H9 (cell line): Measurements from ENCODE around the gene DPP6. TPM values are rescaled to one million over a fixed set of nuclear protein-coding genes. Genes with fewer than 3 reads are reported as not detected.

ENCODE experiments used
- DNase-seq: peaks from one replicate; pipeline ENCODE4 v3.0.0-alpha.2; 2017
- H2AFZ ChIP-seq: one replicate; pipeline ENCODE4 v1.6.1; 2013; ENCODE audit warnings: mild to moderate bottlenecking, low read length, control low read depth, moderate library complexity
- H2AK5ac ChIP-seq: 2 replicates; pipeline ENCODE4 v1.6.1; 2013; ENCODE audit warnings: low read length, control low read depth, mixed read lengths; ENCODE audit not compliant: insufficient read length
- H2BK120ac ChIP-seq: one replicate; pipeline ENCODE4 v1.6.1; 2013; ENCODE audit warnings: low read depth, mild to moderate bottlenecking, low read length, control low read depth, inconsistent platforms; ENCODE audit not compliant: poor library complexity, severe bottlenecking
- H2BK12ac ChIP-seq: 2 replicates; pipeline ENCODE4 v1.6.1; 2013; ENCODE audit warnings: low read length, control low read depth, mixed read lengths, low read depth; ENCODE audit not compliant: insufficient read length
- H2BK15ac ChIP-seq: 2 replicates; pipeline ENCODE4 v1.6.1; 2013; ENCODE audit warnings: low read depth, low read length, control low read depth
- H2BK20ac ChIP-seq: one replicate; pipeline ENCODE4 v1.6.1; 2013; ENCODE audit warnings: low read depth, mild to moderate bottlenecking, low read length, control low read depth, inconsistent platforms; ENCODE audit not compliant: poor library complexity, severe bottlenecking
- H2BK5ac ChIP-seq: 2 replicates; pipeline ENCODE4 v1.6.1; 2013; ENCODE audit warnings: low read length, control low read depth, mixed read lengths; ENCODE audit not compliant: insufficient read length
- H3K14ac ChIP-seq: 2 replicates; pipeline ENCODE4 v1.6.1; 2013; ENCODE audit warnings: low read length, control low read depth; ENCODE audit not compliant: insufficient read depth
- H3K18ac ChIP-seq: 2 replicates; pipeline ENCODE4 v1.6.1; 2013; ENCODE audit warnings: low read depth, mild to moderate bottlenecking, mixed read lengths, low read length, control low read depth; ENCODE audit not compliant: insufficient read length
- H3K23ac ChIP-seq: 2 replicates; pipeline ENCODE4 v1.6.1; 2013; ENCODE audit warnings: low read length, control low read depth, mixed read lengths, low read depth; ENCODE audit not compliant: insufficient read length
- H3K23me2 ChIP-seq: 2 replicates; pipeline ENCODE4 v1.6.1; 2013; ENCODE audit warnings: low read depth, mild to moderate bottlenecking, mixed read lengths, low read length, control low read depth; ENCODE audit not compliant: insufficient read length, poor library complexity, severe bottlenecking
- H3K27ac ChIP-seq: 2 replicates; pipeline ENCODE4 v1.5.1; 2013; ENCODE audit warnings: low read length, control low read depth, mixed read lengths, low read depth; ENCODE audit not compliant: insufficient read length
- H3K27me3 ChIP-seq: 2 replicates; pipeline ENCODE4 v1.6.1; 2013; ENCODE audit warnings: low read length, control low read depth, inconsistent platforms; ENCODE audit not compliant: insufficient read depth
- H3K4ac ChIP-seq: 2 replicates; pipeline ENCODE4 v1.6.1; 2013; ENCODE audit warnings: low read depth, mild to moderate bottlenecking, control low read depth, inconsistent platforms, low read length, moderate library complexity
- H3K4me1 ChIP-seq: 2 replicates; pipeline ENCODE4 v1.6.1; 2013; ENCODE audit warnings: low read length, control low read depth, inconsistent platforms; ENCODE audit not compliant: insufficient read depth
- H3K4me2 ChIP-seq: 2 replicates; pipeline ENCODE4 v1.6.1; 2013; ENCODE audit warnings: low read length, control low read depth, mixed read lengths; ENCODE audit not compliant: insufficient read length, insufficient read depth
- H3K56ac ChIP-seq: 2 replicates; pipeline ENCODE4 v1.6.1; 2013; ENCODE audit warnings: low read depth, mild to moderate bottlenecking, mixed read lengths, low read length, control low read depth; ENCODE audit not compliant: insufficient read length
- H3K79me1 ChIP-seq: 2 replicates; pipeline ENCODE4 v1.6.1; 2013; ENCODE audit warnings: low read depth, mild to moderate bottlenecking, moderate library complexity, low read length, control low read depth, inconsistent platforms; ENCODE audit not compliant: insufficient read depth, poor library complexity, severe bottlenecking
- H3K79me2 ChIP-seq: 2 replicates; pipeline ENCODE4 v1.6.1; 2013; ENCODE audit warnings: low read length, control low read depth, inconsistent platforms; ENCODE audit not compliant: insufficient read depth
- H3K9ac ChIP-seq: 2 replicates; pipeline ENCODE4 v1.6.1; 2013; ENCODE audit warnings: low read length, control low read depth, mixed read lengths; ENCODE audit not compliant: insufficient read length; ENCODE audit errors: extremely low read depth
- H3K9me3 ChIP-seq: one replicate; pipeline ENCODE4 v1.6.1; 2013; ENCODE audit warnings: low read depth, low read length, inconsistent platforms; ENCODE audit not compliant: control insufficient read depth
- H3T11ph ChIP-seq: one replicate; pipeline ENCODE4 v1.6.1; 2013; ENCODE audit warnings: mild to moderate bottlenecking, low read length, control low read depth, inconsistent platforms
- H4K20me1 ChIP-seq: one replicate; pipeline ENCODE4 v1.6.1; 2013; ENCODE audit not compliant: control insufficient read depth, insufficient read length, insufficient read depth
- H4K5ac ChIP-seq: 2 replicates; pipeline ENCODE4 v1.6.1; 2013; ENCODE audit warnings: low read depth, mild to moderate bottlenecking, mixed read lengths, low read length, control low read depth; ENCODE audit not compliant: insufficient read length
- H4K8ac ChIP-seq: replicated peaks from 2 replicates; pipeline ENCODE4 v1.6.1; 2013; ENCODE audit warnings: low read length, control low read depth, mixed read lengths, low read depth; ENCODE audit not compliant: insufficient read length
- H4K91ac ChIP-seq: 2 replicates; pipeline ENCODE4 v1.6.1; 2013; ENCODE audit warnings: low read depth, mild to moderate bottlenecking, moderate library complexity, mixed read lengths, low read length, control low read depth; ENCODE audit not compliant: insufficient read length
- H3K27ac Mint-ChIP-seq, 3 experiments: 2 replicates in 2 of 3; 3 replicates in 1 of 3; pipeline ENCODE4 v1.8.0; 2020 to 2021; ENCODE audit warnings: mixed read lengths in 3 of 3, mild to moderate bottlenecking in 1 of 3, moderate library complexity in 1 of 3
- H3K27me3 Mint-ChIP-seq: 2 replicates; pipeline ENCODE4 v1.8.0; 2021; ENCODE audit warnings: low read depth, mild to moderate bottlenecking, moderate library complexity, mixed read lengths
- H3K36me3 Mint-ChIP-seq, 3 experiments: 2 replicates in 2 of 3; 3 replicates in 1 of 3; pipeline ENCODE4 v1.8.0; 2020 to 2021; ENCODE audit warnings: low read depth in 3 of 3, mixed read lengths in 3 of 3; ENCODE audit not compliant: insufficient read depth in 1 of 3
- H3K4me1 Mint-ChIP-seq, 2 experiments: 2 replicates each; pipeline ENCODE4 v1.8.0; 2020; ENCODE audit warnings: mixed read lengths in 2 of 2
- H3K4me3 Mint-ChIP-seq, 2 experiments: 2 replicates in 1 of 2; 3 replicates in 1 of 2; pipeline ENCODE4 v1.8.0; 2020 to 2021; ENCODE audit warnings: mild to moderate bottlenecking in 2 of 2, mixed read lengths in 2 of 2, moderate library complexity in 1 of 2
- H3K9me3 Mint-ChIP-seq, 2 experiments: 2 replicates in 1 of 2; 3 replicates in 1 of 2; pipeline ENCODE4 v1.8.0; 2020; ENCODE audit warnings: mild to moderate bottlenecking in 2 of 2, mixed read lengths in 2 of 2, moderate library complexity in 1 of 2
- CTCF ChIP-seq: fragments of 200-600 bp; sonication (generic); conservative IDR thresholded peaks from 3 replicates; pipeline ENCODE4 v1.8.0; 2021; ENCODE audit warnings: antibody characterized with exemption, mild to moderate bottlenecking
- WGBS: extraction: QIAGEN DNeasy Blood & Tissue Kit; methylation state at CpG from one replicate; pipeline ENCODE4 v1.1.7; 2013; ENCODE audit warnings: missing lambda C conversion rate, low lambda C conversion rate, mixed read lengths; ENCODE audit not compliant: insufficient read length; ENCODE audit errors: extremely low coverage; 5-methylcytosine and 5-hydroxymethylcytosine counted together
- total RNA-seq: library from RNA; stranded (reverse); gene quantifications from 2 replicates; pipeline ENCODE4 v1.2.1, GENCODE V29; 2021

The DPP6 gene
- total RNA-seq, 1 experiment from 2014 or later: 4.5 TPM

- no peak overlapping the region for H3K27ac ChIP-seq
- Mint-ChIP-seq H3K27me3 (peaks cover 4% of the 10 kb centered on the region), H3K36me3 (peaks cover 0 to 4% (median 0%) of the 10 kb centered on the region in 3 experiments; a peak in 1 of 7 replicates), H3K4me3 (no peak overlapping the region), H3K27ac (no peak overlapping the region), H3K4me1 (peaks cover 0 to 8% of the 10 kb centered on the region in 2 experiments; a peak in 2 of 4 replicates), H3K9me3 (peaks cover 6 to 10% of the 10 kb centered on the region in 2 experiments; a peak in 4 of 5 replicates)
- no peak for TF ChIP-seq CTCF
- H3K4me1 ChIP-seq: no peaks in the 10 kb centered on the region
- H3K4me2 ChIP-seq: no peak overlapping the region
- H3K9me3 ChIP-seq: no peaks in the 10 kb centered on the region
- no peak overlapping the region for H2BK12ac ChIP-seq
- no peaks in the 10 kb centered on the region for H4K20me1 ChIP-seq
- H3T11ph ChIP-seq: no peak overlapping the region
- no peak overlapping the region for H2AK5ac ChIP-seq
- no peak overlapping the region for H3K4ac ChIP-seq
- H3K79me1 ChIP-seq: no peaks in the 10 kb centered on the region
- no peaks in the 10 kb centered on the region for H3K79me2 ChIP-seq
- H3K56ac ChIP-seq: no peak overlapping the region
- H4K5ac ChIP-seq: no peak overlapping the region
- WGBS: no CpG with 5 or more reads among the region's 9 CpGs
- H2BK15ac ChIP-seq: no peak overlapping the region
- no peak overlapping the region for H2BK20ac ChIP-seq
- no peak overlapping the region for H3K14ac ChIP-seq
- H3K18ac ChIP-seq: no peak overlapping the region
- no peak for DNase-seq
- H2AFZ ChIP-seq: no peak overlapping the region
- H4K8ac ChIP-seq: no peak overlapping the region
- H4K91ac ChIP-seq: no peak overlapping the region
- H3K23me2 ChIP-seq: no peaks in the 10 kb centered on the region
- H3K9ac ChIP-seq: no peak overlapping the region
- no peak overlapping the region for H3K23ac ChIP-seq
- H2BK5ac ChIP-seq: no peak overlapping the region
- H2BK120ac ChIP-seq: no peak overlapping the region
- H3K27me3 ChIP-seq: no peaks in the 10 kb centered on the region
These were observed 804.5 kb downstream of the DPP6 start for GRCh38 chr7:154856733-154857132.
